Measurements from ENCODE around the gene PRM3. TPM values are rescaled to one million over a fixed set of nuclear protein-coding genes. Genes with fewer than 3 reads are reported as not detected.

PRM3 gene
- total and polyA plus RNA-seq, 7 donors: not detected

DNA sequence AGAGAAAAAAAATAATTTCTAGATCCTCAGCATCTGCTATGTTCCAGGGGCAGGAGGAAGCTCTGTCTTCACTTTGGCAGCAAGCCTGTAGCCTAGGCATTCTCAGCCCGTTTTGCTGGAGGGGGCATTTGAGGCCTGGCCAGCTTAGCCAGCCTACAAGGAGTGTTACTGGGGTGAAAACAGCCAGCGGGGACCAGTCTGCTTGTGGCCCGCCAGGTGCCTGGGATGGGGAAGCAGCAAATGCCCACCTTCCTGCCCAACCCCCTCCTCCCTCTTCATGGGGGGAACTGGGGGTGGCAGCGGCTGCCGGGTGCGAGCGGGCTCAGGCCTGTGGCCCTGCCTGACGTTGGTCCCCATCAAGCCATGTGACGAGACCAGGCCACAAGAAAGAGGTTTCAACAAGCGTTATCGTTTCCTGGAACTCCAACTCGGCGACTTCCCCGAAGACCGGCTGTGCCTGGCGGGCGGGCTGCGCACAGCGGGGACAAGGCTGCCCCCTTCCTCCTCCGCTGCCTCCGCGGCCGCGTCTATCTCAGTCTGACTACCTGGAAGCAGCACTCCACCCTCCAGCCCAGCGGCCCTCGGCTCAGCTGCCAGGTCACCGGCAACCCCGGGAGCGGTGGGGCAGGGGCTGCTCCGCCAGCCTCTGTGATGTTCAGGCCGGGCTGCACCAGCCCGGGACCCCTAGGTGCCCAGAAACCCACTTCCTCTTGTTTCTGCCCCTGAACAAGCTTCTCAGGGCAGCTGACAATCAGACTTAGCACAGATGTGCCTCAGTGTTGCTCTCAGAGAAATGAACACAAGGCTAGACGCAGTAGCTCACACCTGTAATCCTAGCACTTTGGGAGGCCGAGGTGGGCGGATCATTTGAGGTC is 40.3 kb downstream of the PRM3 start:
- Histone ChIP-seq H3K4me1 (peaks cover 0 to 7% (median 0%) of the 10 kb centered on the region in 4 donors), H3K27ac (peak overlapping the region in 2 of 4 donors; percentile 14 to 25)
- TF ChIP-seq POLR2AphosphoS5 (IDR thresholded peaks at IDR 0.05): peak in 1 of 4 donors; percentile 25
- TF ChIP-seq, protein P1, sequence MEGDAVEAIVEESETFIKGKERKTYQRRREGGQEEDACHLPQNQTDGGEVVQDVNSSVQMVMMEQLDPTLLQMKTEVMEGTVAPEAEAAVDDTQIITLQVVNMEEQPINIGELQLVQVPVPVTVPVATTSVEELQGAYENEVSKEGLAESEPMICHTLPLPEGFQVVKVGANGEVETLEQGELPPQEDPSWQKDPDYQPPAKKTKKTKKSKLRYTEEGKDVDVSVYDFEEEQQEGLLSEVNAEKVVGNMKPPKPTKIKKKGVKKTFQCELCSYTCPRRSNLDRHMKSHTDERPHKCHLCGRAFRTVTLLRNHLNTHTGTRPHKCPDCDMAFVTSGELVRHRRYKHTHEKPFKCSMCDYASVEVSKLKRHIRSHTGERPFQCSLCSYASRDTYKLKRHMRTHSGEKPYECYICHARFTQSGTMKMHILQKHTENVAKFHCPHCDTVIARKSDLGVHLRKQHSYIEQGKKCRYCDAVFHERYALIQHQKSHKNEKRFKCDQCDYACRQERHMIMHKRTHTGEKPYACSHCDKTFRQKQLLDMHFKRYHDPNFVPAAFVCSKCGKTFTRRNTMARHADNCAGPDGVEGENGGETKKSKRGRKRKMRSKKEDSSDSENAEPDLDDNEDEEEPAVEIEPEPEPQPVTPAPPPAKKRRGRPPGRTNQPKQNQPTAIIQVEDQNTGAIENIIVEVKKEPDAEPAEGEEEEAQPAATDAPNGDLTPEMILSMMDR (IDR thresholded peaks at IDR 0.05): no peak

GRCh38 chr16:11232302-11232851 is 41.1 kb downstream of the PRM3 start:
- 90 to 94% methylated on average over 2 of the region's 3 CpGs for WGBS, 2 donors
- intact Hi-C loops (cut with DNase I): no loop called here

More for the DNA sequence above, 40.3 kb downstream of the PRM3 start:
- Histone ChIP-seq H3K9me3 (no peaks in the 10 kb centered on the region), H3K27me3 (no peaks in the 10 kb centered on the region), H3K36me3 (no peaks in the 10 kb centered on the region), H3K4me3 (no peak overlapping the region)
- WGBS, 2 donors: 43 to 78% methylated on average over 35 of the region's 35 CpGs
- no peak for DNase-seq
- intact Hi-C loops (cut with DNase I): no loop called here

DNA sequence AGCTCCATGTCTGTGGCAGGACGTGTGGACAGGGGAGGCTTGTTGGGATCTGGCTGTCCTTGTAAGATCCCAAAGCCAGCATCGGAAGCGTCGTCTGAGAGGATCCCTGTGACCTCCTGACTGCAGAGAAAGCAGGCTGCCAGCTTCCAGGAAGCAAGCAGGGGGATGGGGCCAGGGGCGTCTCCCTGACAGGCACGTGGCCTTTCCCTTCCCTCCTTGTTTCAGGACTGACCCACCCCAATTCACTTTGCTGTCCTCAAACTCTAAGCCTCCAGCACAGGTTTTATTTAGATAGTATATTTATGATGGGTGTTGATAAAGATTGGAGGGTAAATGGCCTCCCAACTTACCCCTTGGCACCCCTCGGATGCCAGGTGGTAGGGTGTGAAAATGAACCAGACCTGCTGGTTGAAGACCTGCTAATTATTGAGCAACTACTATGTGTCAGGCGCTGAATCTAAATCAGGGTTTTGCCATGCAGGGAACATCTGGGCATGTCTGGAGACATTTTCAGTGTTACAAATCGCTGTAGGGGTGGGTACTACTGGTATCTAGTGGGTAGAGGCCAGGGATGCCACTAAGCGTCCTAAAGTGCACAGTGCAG is 42.0 kb downstream of the PRM3 start:
- H3K36me3 ChIP-seq: no peaks in the 10 kb centered on the region
- H3K27ac ChIP-seq: no peak overlapping the region
- peaks cover 0 to 7% (median 0%) of the 10 kb centered on the region in 4 donors for H3K4me1 ChIP-seq
- intact Hi-C loops (cut with DNase I): no loop called here
- DNase-seq: no peak
- 79 to 82% methylated on average over 10 of the region's 10 CpGs for WGBS, 2 donors
- no peaks in the 10 kb centered on the region for H3K9me3 ChIP-seq
- no peak overlapping the region for H3K4me3 ChIP-seq
- no peak for TF ChIP-seq POLR2A (IDR thresholded peaks at IDR 0.05)
- TF ChIP-seq POLR2AphosphoS5 (IDR thresholded peaks at IDR 0.05): no peak
- no peak for TF ChIP-seq EP300 (IDR thresholded peaks at IDR 0.05)
- TF ChIP-seq, protein P1 (IDR thresholded peaks at IDR 0.05): no peak
- H3K27me3 ChIP-seq: no peaks in the 10 kb centered on the region

More at GRCh38 chr16:11232302-11232851, 41.1 kb downstream of the PRM3 start:
- DNase-seq: no peak
- Histone ChIP-seq H3K4me1 (peaks cover 0 to 7% (median 0%) of the 10 kb centered on the region in 4 donors), H3K27ac (peak overlapping the region in 1 of 4 donors; percentile 14), H3K27me3 (no peaks in the 10 kb centered on the region), H3K36me3 (no peaks in the 10 kb centered on the region), H3K9me3 (no peaks in the 10 kb centered on the region), H3K4me3 (no peak overlapping the region)
- no peak for TF ChIP-seq POLR2AphosphoS5 (IDR thresholded peaks at IDR 0.05)
- TF ChIP-seq POLR2A (IDR thresholded peaks at IDR 0.05): no peak
- TF ChIP-seq EP300 (IDR thresholded peaks at IDR 0.05): no peak
- TF ChIP-seq, protein P1 (IDR thresholded peaks at IDR 0.05): no peak

DNA sequence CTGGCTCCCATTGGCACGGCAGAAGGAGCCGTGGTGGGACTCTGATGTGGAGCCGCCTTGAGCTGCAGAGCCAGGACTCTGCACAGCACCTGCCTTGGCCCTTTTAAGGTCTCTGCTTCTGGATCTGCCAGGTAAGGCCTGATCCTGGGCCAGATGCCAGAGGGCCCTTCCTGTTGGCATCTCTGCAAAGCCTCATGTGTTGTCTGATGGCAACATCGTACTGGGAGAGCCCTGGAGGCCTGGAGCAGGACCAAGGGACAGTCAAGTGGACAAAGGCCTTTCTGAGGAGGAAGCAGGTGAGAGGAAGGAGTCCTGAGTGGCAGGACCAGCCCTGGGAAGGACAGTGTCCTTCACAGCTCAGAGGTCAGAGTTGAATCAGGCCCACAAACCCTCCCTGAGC is 43.5 kb downstream of the PRM3 start:
- H3K9me3 ChIP-seq: no peaks in the 10 kb centered on the region
- intact Hi-C loops (cut with DNase I): no loop called here
- no peak overlapping the region for H3K4me3 ChIP-seq
- WGBS, 2 donors: 45 to 73% methylated on average over 4 of the region's 4 CpGs
- peaks cover 0 to 14% (median 7%) of the 10 kb centered on the region in 4 donors for H3K4me1 ChIP-seq
- no peaks in the 10 kb centered on the region for H3K27me3 ChIP-seq
- H3K27ac ChIP-seq: no peak overlapping the region
- H3K36me3 ChIP-seq: no peaks in the 10 kb centered on the region
- no peak for DNase-seq
- TF ChIP-seq, protein P1 (IDR thresholded peaks at IDR 0.05): no peak
- TF ChIP-seq EP300 (IDR thresholded peaks at IDR 0.05) (no peak), POLR2AphosphoS5 (IDR thresholded peaks at IDR 0.05) (no peak), POLR2A (IDR thresholded peaks at IDR 0.05) (no peak)

Data from sigmoid colon (tissue), 7 donors.